PC-9 (cell line): ENCODE data around the gene PERCC1. TPM values are rescaled to one million over a fixed set of nuclear protein-coding genes. Genes with fewer than 3 reads are reported as not detected.
"Not testable (repeated sequence)": the region's sequence is repeated elsewhere in the genome, so short reads cannot be mapped to it uniquely, and the experiment has no call there.

Experiments used
- BruUV-seq: library from RNA; stranded (reverse); fragments of 400-500 nt; replicated peaks from 2 replicates; lab custom pipeline; 2021; lab: Mats Ljungman, UMichigan
- CTCF ChIA-PET: fragments of 300-600 bp; sonication (Branson Sonifier 250); formaldehyde crosslinking; loops from one replicate; lab custom pipeline; 2022; ENCODE audit warnings: antibody characterized with exemption; lab: Charles Lee
- POLR2A ChIA-PET: fragments of 300-600 bp; sonication (Branson Sonifier 250); formaldehyde crosslinking; loops from one replicate; lab custom pipeline; 2022; ENCODE audit warnings: antibody characterized with exemption; ENCODE audit not compliant: unreplicated experiment; lab: Charles Lee
- DNase-seq, 2 experiments: peaks; one replicate each; pipeline versions ENCODE4 v3.0.0 to v3.0.0-alpha.2; 2015 to 2022; ENCODE audit warnings: mixed read lengths in 1 of 2
- H2AFZ ChIP-seq: fragments of 200-600 bp; sonication (generic); 2 replicates; pipeline ENCODE4 v1.8.1; 2017; ENCODE audit warnings: antibody characterized with exemption
- H3F3A ChIP-seq: fragments of 200-600 bp; sonication (generic); 2 replicates; pipeline ENCODE4 v1.8.1; 2017; ENCODE audit warnings: antibody characterized with exemption, mild to moderate bottlenecking, low read depth; ENCODE audit not compliant: insufficient read depth
- H3K27ac ChIP-seq: fragments of 200-600 bp; sonication (generic); 2 replicates; pipeline ENCODE4 v1.6.1; 2016; ENCODE audit warnings: mixed run types
- H3K27me3 ChIP-seq: fragments of 200-600 bp; sonication (generic); 2 replicates; pipeline ENCODE4 v1.6.1; 2016; ENCODE audit warnings: low read depth, mixed run types; ENCODE audit not compliant: insufficient read depth
- H3K36me3 ChIP-seq: fragments of 200-600 bp; sonication (generic); 2 replicates; pipeline ENCODE4 v1.6.1; 2016; ENCODE audit warnings: low read depth, mixed run types
- H3K4me1 ChIP-seq: fragments of 200-600 bp; sonication (generic); replicated peaks from 2 replicates; pipeline ENCODE4 v1.6.1; 2016; ENCODE audit warnings: mixed run types; ENCODE audit not compliant: insufficient read depth
- H3K4me2 ChIP-seq: fragments of 200-600 bp; sonication (generic); 2 replicates; pipeline ENCODE4 v1.6.1; 2017; ENCODE audit warnings: mixed run types
- H3K4me3 ChIP-seq: fragments of 200-600 bp; sonication (generic); 2 replicates; pipeline ENCODE4 v1.6.1; 2016; ENCODE audit warnings: mixed run types
- H3K79me2 ChIP-seq: fragments of 200-600 bp; sonication (generic); 2 replicates; pipeline ENCODE4 v1.6.1; 2017; ENCODE audit warnings: low read depth, mixed run types
- H3K9me2 ChIP-seq: fragments of 200-600 bp; sonication (generic); 2 replicates; pipeline ENCODE4 v1.8.1; 2017; ENCODE audit warnings: mild to moderate bottlenecking; ENCODE audit not compliant: insufficient read depth
- H3K9me3 ChIP-seq: fragments of 200-600 bp; sonication (generic); 2 replicates; pipeline ENCODE4 v1.8.1; 2016; ENCODE audit warnings: low read depth; ENCODE audit not compliant: insufficient read depth
- H4K20me1 ChIP-seq: fragments of 200-600 bp; sonication (generic); 2 replicates; pipeline ENCODE4 v1.8.1; 2017; ENCODE audit not compliant: insufficient read depth
- CTCF ChIP-seq: fragments of 200-600 bp; sonication (generic); conservative IDR thresholded peaks from 2 replicates; pipeline ENCODE4 v1.6.1; 2017; ENCODE audit warnings: mixed run types, antibody characterized with exemption, mild to moderate bottlenecking, moderate library complexity
- EZH2 ChIP-seq: fragments of 200-600 bp; sonication (generic); IDR thresholded peaks from 2 replicates; pipeline ENCODE4 v1.8.0; 2017; ENCODE audit warnings: antibody characterized with exemption, low read depth
- intact Hi-C: fragments of 100-400 bp; cut with micrococcal nuclease; formaldehyde crosslinking; loops from one replicate; pipeline ENCODE4 v1.10.0; 2022; ENCODE audit not compliant: unreplicated experiment
- total RNA-seq: library from RNA; stranded (reverse); gene quantifications from 2 replicates; pipeline ENCODE4 v1.2.3, GENCODE V29; 2021

PERCC1 gene
- total RNA-seq, 1 experiment from 2014 or later, result not detected

- H3K27me3 ChIP-seq, result no peaks in the 10 kb centered on the region
- CTCF ChIA-PET, result no interaction called here
Observed at GRCh38 chr16:1437606-1438005, 6.7 kb downstream of the PERCC1 start.

GRCh38 chr16:1438229-1439057 lies 7.6 kb downstream of the PERCC1 start:
- Histone ChIP-seq H3K9me2 (no peaks in the 10 kb centered on the region), H3K4me3 (no peak overlapping the region), H3K79me2 (no peaks in the 10 kb centered on the region), H3K36me3 (no peaks in the 10 kb centered on the region), H3K9me3 (no peaks in the 10 kb centered on the region), H4K20me1 (no peaks in the 10 kb centered on the region), H3F3A (no peaks in the 10 kb centered on the region), H3K27ac (no peak overlapping the region), H3K27me3 (no peaks in the 10 kb centered on the region), H2AFZ (no peak overlapping the region), H3K4me1 (no peaks in the 10 kb centered on the region), H3K4me2 (no peak overlapping the region)
- TF ChIP-seq CTCF, result no peak
- no peak for TF ChIP-seq EZH2
- intact Hi-C loops, result no loop called here
- no peak for DNase-seq
- no TSS peak for BruUV-seq
- ChIA-PET CTCF (no interaction called here), POLR2A (no interaction called here)

More at GRCh38 chr16:1437606-1438005, 6.7 kb downstream of the PERCC1 start:
- no peaks in the 10 kb centered on the region for H3F3A ChIP-seq
- intact Hi-C loops, result no loop called here
- H3K9me2 ChIP-seq, result no peaks in the 10 kb centered on the region
- TF ChIP-seq EZH2 (no peak), CTCF (no peak)
- no peaks in the 10 kb centered on the region for H3K36me3 ChIP-seq
- no peaks in the 10 kb centered on the region for H3K4me1 ChIP-seq
- POLR2A ChIA-PET, result no interaction called here
- H3K4me2 ChIP-seq, result no peak overlapping the region
- no TSS peak for BruUV-seq
- H3K9me3 ChIP-seq, result no peaks in the 10 kb centered on the region
- no peak overlapping the region for H3K4me3 ChIP-seq
- H4K20me1 ChIP-seq, result no peaks in the 10 kb centered on the region
- H3K79me2 ChIP-seq, result no peaks in the 10 kb centered on the region
- H3K27ac ChIP-seq, result no peak overlapping the region
- no peak overlapping the region for H2AFZ ChIP-seq
- DNase-seq, result no peak

- H3F3A ChIP-seq, result no peaks in the 10 kb centered on the region
- no peak overlapping the region for H3K4me3 ChIP-seq
- intact Hi-C loops, result no loop called here
- H3K9me3 ChIP-seq, result no peaks in the 10 kb centered on the region
- no peak for TF ChIP-seq EZH2
- TF ChIP-seq CTCF, result no peak
- CTCF ChIA-PET, result interaction anchor here (0.7 kb wide), 1 partner anchor 1090 kb away, joined by 12 read pairs; no protein-coding TSS in a partner anchor
- POLR2A ChIA-PET, result no interaction called here
- no peaks in the 10 kb centered on the region for H3K4me1 ChIP-seq
- no peaks in the 10 kb centered on the region for H3K27me3 ChIP-seq
- H3K4me2 ChIP-seq, result no peak overlapping the region
- no peaks in the 10 kb centered on the region for H3K79me2 ChIP-seq
- no peaks in the 10 kb centered on the region for H3K36me3 ChIP-seq
- no peaks in the 10 kb centered on the region for H3K9me2 ChIP-seq
- H4K20me1 ChIP-seq, result no peaks in the 10 kb centered on the region
- BruUV-seq, result no TSS peak
- DNase-seq, result no peak
- no peak overlapping the region for H3K27ac ChIP-seq
- H2AFZ ChIP-seq, result no peak overlapping the region
Observed at GRCh38 chr16:1439058-1439698, 8.3 kb downstream of the PERCC1 start.

- H3K36me3 ChIP-seq, H4K20me1 ChIP-seq, H3K4me3 ChIP-seq, H3K4me1 ChIP-seq, H3K4me2 ChIP-seq, H3F3A ChIP-seq, H3K79me2 ChIP-seq, H3K9me2 ChIP-seq, H3K9me3 ChIP-seq, H2AFZ ChIP-seq, POLR2A ChIA-PET, H3K27ac ChIP-seq, intact Hi-C loops, H3K27me3 ChIP-seq, DNase-seq, BruUV-seq: not testable (repeated sequence)
- CTCF ChIA-PET, result interaction anchor here (0.7 kb wide), 1 partner anchor 1089 kb away, joined by 12 read pairs; no protein-coding TSS in a partner anchor
Observed at GRCh38 chr16:1439699-1440074, 8.8 kb downstream of the PERCC1 start.
